Measurements from ENCODE around the gene IKZF2. TPM values are rescaled to one million over a fixed set of nuclear protein-coding genes. Genes with fewer than 3 reads are reported as not detected.
A peak's percentile ranks its signal among the peaks of the same experiment; 100 is the strongest.

IKZF2 gene
- total RNA-seq, 1 experiment from 2014 or later: 3.0 TPM

DNA sequence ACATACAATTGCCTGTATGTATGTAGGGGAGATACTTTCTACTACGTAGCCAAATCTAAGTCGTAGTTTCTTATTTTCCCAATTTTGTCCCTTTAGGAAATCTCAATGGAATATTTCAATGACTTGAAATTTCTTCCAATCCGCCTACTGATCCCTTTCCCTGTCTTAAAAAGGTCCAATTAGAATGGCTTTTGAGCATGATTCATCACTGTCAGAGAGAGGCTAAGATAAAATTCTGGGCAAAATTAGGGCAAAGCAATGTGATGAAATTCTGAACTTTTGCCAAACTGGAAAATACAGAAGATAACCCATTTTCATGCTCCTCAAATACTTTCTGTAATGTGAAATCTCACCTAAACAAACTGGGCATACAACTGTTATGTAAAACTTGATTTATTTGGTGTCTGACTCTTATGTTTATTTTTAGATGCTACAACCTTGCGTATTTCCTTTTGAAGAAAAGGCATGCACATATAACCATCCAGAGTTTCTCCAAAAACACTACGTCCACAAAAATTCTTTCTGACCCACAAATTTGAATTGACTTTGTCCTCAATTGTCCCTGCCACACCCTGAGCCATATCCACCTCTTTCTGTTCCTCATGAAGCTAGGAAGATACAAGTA is 147.1 kb downstream of the IKZF2 start:
- H4K20me1 ChIP-seq (ENCODE audit: control insufficient read depth, insufficient read depth, insufficient read length): no peaks in the 10 kb centered on the region
- Mint-ChIP-seq H3K27ac (peak overlapping the region in 1 of 3 experiments; percentile 21; a peak in 1 of 7 replicates), H3K36me3 (ENCODE audit: insufficient read depth in 1 of 3, low read depth in 3 of 3) (no peaks in the 10 kb centered on the region), H3K4me3 (no peak overlapping the region), H3K9me3 (no peaks in the 10 kb centered on the region), H3K27me3 (ENCODE audit: low read depth) (no peaks in the 10 kb centered on the region), H3K4me1 (no peaks in the 10 kb centered on the region)
- H3K9ac ChIP-seq (ENCODE audit: extremely low read depth, insufficient read length, low read length): no peak overlapping the region
- no peak overlapping the region for H2BK120ac ChIP-seq (ENCODE audit: low read depth, low read length, poor library complexity, severe bottlenecking)
- TF ChIP-seq, protein P1, sequence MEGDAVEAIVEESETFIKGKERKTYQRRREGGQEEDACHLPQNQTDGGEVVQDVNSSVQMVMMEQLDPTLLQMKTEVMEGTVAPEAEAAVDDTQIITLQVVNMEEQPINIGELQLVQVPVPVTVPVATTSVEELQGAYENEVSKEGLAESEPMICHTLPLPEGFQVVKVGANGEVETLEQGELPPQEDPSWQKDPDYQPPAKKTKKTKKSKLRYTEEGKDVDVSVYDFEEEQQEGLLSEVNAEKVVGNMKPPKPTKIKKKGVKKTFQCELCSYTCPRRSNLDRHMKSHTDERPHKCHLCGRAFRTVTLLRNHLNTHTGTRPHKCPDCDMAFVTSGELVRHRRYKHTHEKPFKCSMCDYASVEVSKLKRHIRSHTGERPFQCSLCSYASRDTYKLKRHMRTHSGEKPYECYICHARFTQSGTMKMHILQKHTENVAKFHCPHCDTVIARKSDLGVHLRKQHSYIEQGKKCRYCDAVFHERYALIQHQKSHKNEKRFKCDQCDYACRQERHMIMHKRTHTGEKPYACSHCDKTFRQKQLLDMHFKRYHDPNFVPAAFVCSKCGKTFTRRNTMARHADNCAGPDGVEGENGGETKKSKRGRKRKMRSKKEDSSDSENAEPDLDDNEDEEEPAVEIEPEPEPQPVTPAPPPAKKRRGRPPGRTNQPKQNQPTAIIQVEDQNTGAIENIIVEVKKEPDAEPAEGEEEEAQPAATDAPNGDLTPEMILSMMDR (conservative IDR thresholded peaks at IDR 0.05): no peak
- no CpG with 5 or more reads among the region's 5 CpGs for WGBS (ENCODE audit: extremely low coverage, insufficient read length, low lambda C conversion rate)
- no peak overlapping the region for H3K27ac ChIP-seq (ENCODE audit: insufficient read length, low read depth, low read length)
- H3K4me2 ChIP-seq (ENCODE audit: insufficient read depth, insufficient read length, low read length): no peak overlapping the region
- H2BK12ac ChIP-seq (ENCODE audit: insufficient read length, low read depth, low read length): no peak overlapping the region
- H3T11ph ChIP-seq (ENCODE audit: low read length): no peak overlapping the region
- no peaks in the 10 kb centered on the region for H3K23me2 ChIP-seq (ENCODE audit: insufficient read length, low read depth, low read length, poor library complexity, severe bottlenecking)
- no peak overlapping the region for H2BK5ac ChIP-seq (ENCODE audit: insufficient read length, low read length)
- no peak overlapping the region for H2BK20ac ChIP-seq (ENCODE audit: low read depth, low read length, poor library complexity, severe bottlenecking)
- H2BK15ac ChIP-seq (ENCODE audit: low read depth, low read length): no peak overlapping the region
- no peak for DNase-seq
- H3K27me3 ChIP-seq (ENCODE audit: insufficient read depth, low read length): no peaks in the 10 kb centered on the region
- no peak overlapping the region for H3K23ac ChIP-seq (ENCODE audit: insufficient read length, low read depth, low read length)
- H2AFZ ChIP-seq (ENCODE audit: low read length): no peak overlapping the region
- H3K9me3 ChIP-seq (ENCODE audit: control insufficient read depth, low read depth, low read length): no peaks in the 10 kb centered on the region
- no peak overlapping the region for H3K56ac ChIP-seq (ENCODE audit: insufficient read length, low read depth, low read length)
- H3K14ac ChIP-seq (ENCODE audit: insufficient read depth, low read length): no peak overlapping the region
- no peak overlapping the region for H4K91ac ChIP-seq (ENCODE audit: insufficient read length, low read depth, low read length)
- no peak overlapping the region for H3K18ac ChIP-seq (ENCODE audit: insufficient read length, low read depth, low read length)
- H2AK5ac ChIP-seq (ENCODE audit: insufficient read length, low read length): no peak overlapping the region
- H4K8ac ChIP-seq (replicated peaks; ENCODE audit: insufficient read length, low read depth, low read length): no peak overlapping the region
- H3K4me1 ChIP-seq (ENCODE audit: insufficient read depth, low read length): no peaks in the 10 kb centered on the region
- H3K79me1 ChIP-seq (ENCODE audit: insufficient read depth, low read depth, low read length, poor library complexity, severe bottlenecking): no peaks in the 10 kb centered on the region
- H3K79me2 ChIP-seq (ENCODE audit: insufficient read depth, low read length): no peaks in the 10 kb centered on the region
- no peak overlapping the region for H3K4ac ChIP-seq (ENCODE audit: low read depth, low read length)
- H4K5ac ChIP-seq (ENCODE audit: insufficient read length, low read depth, low read length): no peak overlapping the region
